Frontal cortex (tissue), 4 donors: Measurements from ENCODE around the gene SLC6A6. TPM values are rescaled to one million over a fixed set of nuclear protein-coding genes. Genes with fewer than 3 reads are reported as not detected.

ENCODE experiments used
- DNase-seq, 2 donors: peaks; one replicate each; pipeline ENCODE4 v3.0.0; 2012; ENCODE audit warnings: low spot score in 2 of 2
- FAIRE-seq: peaks from 2 replicates; lab custom pipeline; 2012; peaks lifted over from hg19 to GRCh38; lab: Jason Lieb, UNC
- total RNA-seq: library from RNA; depleted of rRNA; stranded (reverse); fragments of >200 nt; gene quantifications from one replicate; pipeline ENCODE4 v1.2.3, GENCODE V29; 2014
- donor health status: control.
- donor health status: control.
- donor health status: control.

The SLC6A6 gene
- total RNA-seq, 1 donor from 2014 or later = 15.1 TPM

DNA sequence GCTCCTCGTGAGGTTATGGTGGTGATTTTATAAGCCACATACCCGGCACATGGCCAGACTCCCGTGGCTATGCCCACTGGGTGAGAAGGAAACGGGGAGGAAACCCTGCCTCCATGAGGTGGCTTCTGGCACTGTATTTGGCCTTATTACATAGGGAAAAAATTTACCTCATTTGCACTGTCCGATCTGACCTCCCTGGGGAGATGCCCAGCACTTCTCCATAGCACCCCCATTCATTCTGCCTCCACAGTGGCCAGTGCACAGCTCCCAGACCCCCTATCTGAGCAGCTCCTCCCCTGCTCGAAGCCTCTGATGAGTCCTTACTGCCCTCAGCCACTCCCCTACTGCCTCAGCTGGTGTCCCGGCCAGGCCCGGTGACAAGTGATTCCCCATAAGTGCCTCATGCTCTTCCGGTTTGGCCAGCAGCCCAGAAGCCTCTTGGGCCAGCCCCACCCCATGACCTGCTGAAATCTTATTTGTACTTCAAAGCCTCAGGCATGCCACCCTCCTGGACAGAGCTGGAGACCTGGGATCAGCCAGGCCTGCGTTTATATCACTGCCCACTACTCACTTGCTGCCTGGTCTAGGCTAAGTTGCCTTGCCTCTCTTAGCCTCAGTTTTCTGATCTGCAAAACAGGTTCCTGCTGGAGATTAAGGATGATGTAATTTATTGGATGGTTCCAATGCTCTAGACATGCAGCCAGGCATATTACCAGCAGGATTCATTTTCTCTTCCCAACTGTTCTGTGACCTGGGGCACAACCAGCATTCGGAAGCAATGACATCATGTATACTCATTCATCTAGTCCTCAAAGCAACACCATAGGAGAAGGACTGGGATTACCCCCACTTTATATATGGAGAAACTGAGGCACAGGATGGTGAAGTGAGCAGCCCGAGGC, 30.6 kb upstream of the SLC6A6 start:
- DNase-seq (no peak), FAIRE-seq (no peak)

DNA sequence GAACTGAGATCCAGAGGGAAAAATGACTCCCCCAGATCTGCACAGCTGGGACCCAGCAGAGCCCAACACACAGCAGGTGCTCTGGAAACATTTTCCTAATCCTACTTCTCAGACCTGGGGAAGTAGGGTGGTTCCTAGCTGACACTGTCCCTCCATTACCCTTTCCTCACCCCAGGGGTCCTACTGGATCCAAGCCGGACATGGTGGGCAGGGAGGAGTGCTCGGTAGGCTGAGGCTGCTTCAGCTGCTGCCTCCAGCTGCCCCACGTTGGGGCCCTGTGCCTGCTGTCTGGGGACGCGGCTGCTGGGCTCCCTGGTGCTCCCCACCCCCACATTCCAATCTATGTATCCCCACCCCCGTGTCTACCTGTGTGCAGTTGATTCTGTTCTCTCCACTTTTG, 29.8 kb upstream of the SLC6A6 start:
- no peak for FAIRE-seq

GRCh38 chr3:14373753-14374376, 28.5 kb upstream of the SLC6A6 start:
- no peak for DNase-seq
- no peak for FAIRE-seq

More for the DNA sequence above, 29.8 kb upstream of the SLC6A6 start:
- no peak for DNase-seq

GRCh38 chr3:14374444-14374883, 27.9 kb upstream of the SLC6A6 start:
- DNase-seq (no peak), FAIRE-seq (no peak)

- no peak for FAIRE-seq
- DNase-seq = no peak
These were observed 27.2 kb upstream of the SLC6A6 start for GRCh38 chr3:14375192-14375591.

- DNase-seq (no peak), FAIRE-seq (no peak)
These were observed 25.9 kb upstream of the SLC6A6 start for GRCh38 chr3:14376348-14377043.

DNA sequence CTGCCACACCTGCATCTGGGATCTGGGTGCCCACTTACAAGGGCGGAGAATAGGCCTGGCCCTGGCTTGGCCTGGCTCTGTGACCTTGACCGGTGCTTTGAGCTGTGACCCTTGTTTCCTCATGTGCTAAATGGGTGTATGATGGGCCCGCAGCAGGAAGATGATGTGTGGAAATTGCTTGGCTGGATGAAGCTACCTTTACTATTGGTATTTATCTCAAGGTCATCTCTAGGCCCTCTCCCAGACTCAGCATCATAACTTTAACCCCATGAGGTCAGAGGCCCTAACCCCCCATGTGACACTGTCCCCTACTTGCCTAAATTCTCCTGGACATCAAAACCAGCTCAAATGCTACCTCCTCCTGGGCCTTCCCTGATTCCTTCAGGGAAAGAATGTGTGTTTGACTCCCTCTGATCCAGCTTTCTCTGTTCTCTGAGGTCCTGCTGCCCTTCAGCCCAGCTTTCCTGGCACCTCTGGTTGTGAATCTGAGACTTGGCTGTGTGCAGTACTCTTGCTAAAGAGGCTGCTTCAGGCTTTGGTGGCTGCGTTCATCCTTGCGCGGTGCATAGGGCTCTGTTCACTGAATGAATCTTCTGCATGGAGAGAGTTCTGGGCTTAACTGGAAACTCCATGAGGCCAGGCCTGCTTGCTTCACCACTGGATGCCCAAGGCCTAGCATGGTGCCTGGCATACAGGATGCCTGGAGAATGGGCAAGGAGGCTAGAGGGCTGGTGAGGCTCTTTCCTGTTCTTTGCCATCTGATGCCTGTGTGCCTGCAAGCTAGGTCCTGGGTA, 25.2 kb upstream of the SLC6A6 start:
- DNase-seq (no peak), FAIRE-seq (no peak)

DNA sequence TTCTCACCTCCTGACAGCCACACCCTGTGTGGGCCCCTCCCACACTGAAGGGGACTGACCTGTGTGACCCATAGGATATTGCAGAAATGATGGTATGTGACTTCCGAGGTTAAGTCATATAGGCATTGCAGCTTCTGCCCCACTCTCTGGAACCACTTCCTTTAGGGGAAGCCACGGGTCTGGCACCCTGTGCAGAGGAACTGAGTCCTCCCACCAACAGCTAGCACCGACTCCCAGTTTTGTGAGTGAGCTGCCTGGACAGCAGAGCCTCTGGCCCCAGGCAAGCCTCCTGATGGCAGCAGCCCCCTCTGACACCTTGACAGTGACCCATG, 24.6 kb upstream of the SLC6A6 start:
- FAIRE-seq (no peak), DNase-seq (no peak)

DNA sequence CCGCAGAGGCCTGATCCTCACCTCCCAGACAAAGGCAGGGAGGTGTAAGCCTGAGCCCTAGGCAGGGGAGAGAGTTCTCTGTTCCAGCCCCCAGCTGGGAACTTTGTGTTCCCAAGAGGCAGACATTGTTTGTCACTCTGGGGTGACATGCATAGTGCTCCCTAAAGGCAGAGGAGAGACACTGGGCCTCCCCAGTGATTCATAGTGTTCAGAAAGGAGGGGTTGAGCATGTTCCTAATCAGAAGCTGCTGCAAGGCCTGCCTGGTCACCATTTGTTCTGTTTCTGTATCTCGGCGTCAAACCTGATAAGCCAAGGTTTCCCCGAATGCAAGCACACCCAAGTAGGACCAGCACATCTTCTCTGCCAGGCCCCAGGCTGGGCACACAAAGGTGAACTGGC, 24.0 kb upstream of the SLC6A6 start:
- no peak for FAIRE-seq
- no peak for DNase-seq

- DNase-seq = no peak
- no peak for FAIRE-seq
These were observed 22.6 kb upstream of the SLC6A6 start for GRCh38 chr3:14379843-14380242.

- no peak for FAIRE-seq
- DNase-seq = no peak
These were observed 16.2 kb upstream of the SLC6A6 start for GRCh38 chr3:14386254-14386653.

GRCh38 chr3:14388201-14388600, 14.2 kb upstream of the SLC6A6 start:
- DNase-seq = no peak
- FAIRE-seq = no peak

GRCh38 chr3:14389166-14389606, 13.2 kb upstream of the SLC6A6 start:
- no peak for DNase-seq
- FAIRE-seq = no peak

- DNase-seq (no peak), FAIRE-seq (no peak)
These were observed 12.7 kb upstream of the SLC6A6 start for GRCh38 chr3:14389716-14390115.

- no peak for DNase-seq
- FAIRE-seq = no peak
These were observed 11.4 kb upstream of the SLC6A6 start for GRCh38 chr3:14391033-14391432.

- FAIRE-seq (no peak), DNase-seq (no peak)
These were observed 10.2 kb upstream of the SLC6A6 start for GRCh38 chr3:14392231-14392630.

GRCh38 chr3:14392803-14393319, 9.5 kb upstream of the SLC6A6 start:
- no peak for FAIRE-seq
- DNase-seq = no peak

- DNase-seq = no peak
- no peak for FAIRE-seq
These were observed 8.8 kb upstream of the SLC6A6 start for GRCh38 chr3:14393440-14394106.

DNA sequence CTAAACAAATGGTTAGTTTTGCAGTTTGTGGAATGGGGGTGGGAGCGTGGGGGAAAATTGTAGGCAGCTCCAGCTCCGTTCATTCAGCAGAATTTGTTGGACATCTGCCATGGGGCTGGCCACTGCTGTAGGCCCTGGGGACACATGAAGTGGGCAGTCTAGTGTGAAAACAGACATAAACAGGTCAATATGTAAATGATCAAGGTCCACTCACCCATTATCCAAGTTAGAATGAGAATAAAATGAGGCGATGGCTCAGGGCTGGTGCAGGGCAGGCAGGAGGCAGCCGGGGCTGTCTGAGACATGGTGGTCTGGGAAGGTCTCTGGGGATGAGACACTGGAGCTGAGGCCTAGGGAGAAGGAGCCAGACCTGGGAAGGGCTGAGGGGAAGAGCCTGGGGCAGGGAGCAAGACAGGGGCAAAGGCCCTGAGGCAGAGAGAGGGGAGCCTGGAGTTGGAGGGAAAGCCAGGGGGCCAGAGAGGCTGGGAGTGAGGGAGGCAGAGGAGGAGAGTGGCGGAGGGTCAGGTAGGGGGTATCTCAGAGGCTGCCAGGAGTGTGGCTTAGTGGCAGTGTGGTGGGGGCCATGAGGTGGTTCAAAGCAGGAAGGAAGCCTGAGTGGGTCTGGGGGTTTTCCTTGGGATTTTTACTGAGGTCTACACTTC, 6.2 kb upstream of the SLC6A6 start:
- FAIRE-seq (no peak), DNase-seq (no peak)
